ENCODE measurements around the gene NMT2. TPM values are rescaled to one million over a fixed set of nuclear protein-coding genes. Genes with fewer than 3 reads are reported as not detected.

The NMT2 gene
- total and polyA plus RNA-seq, 4 donors = 9.6 to 19.1 (median 17.0) TPM

DNA sequence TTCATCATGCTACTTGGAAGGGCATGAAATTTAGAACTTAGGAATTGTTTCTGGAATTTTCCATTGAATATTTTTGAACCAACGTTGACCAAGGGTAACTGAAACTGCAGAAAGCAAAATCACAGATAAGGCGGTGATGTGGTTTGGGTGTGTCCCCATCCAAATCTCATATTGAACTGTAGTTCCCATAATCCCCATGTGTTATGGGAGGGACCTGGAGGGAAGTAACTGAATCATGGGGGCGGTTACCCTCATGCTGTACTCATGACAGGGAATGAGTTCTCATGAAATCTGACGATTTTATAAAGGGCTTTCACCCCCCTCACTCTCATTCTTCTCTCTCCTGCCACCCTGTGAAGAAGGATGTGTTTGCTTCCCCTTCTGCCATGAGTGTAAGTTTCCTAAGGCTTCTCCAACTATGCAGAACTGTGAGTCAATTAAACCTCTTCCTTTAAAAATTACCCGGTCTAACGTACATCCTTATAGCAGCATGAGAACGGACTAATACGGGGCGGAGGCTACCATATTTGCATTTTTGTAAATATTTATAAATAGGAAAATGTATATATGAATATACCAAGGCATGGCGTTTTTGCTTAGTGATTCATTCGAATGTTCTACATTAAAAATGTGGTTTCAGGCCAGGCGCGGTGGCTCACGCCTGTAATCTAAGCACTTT lies 12.4 kb downstream of the NMT2 start:
- H3K4me3 ChIP-seq (ENCODE audit: low read depth in 1 of 3, low read length in 3 of 3) = no peak overlapping the region
- H3K9ac ChIP-seq (ENCODE audit: low read depth in 1 of 2, low read length in 2 of 2) = no peak overlapping the region
- H3K36me3 ChIP-seq (ENCODE audit: control insufficient read depth in 4 of 4, insufficient read depth in 3 of 4, low read depth in 1 of 4, low read length in 3 of 4) = peaks cover 0 to 2% (median 0%) of the 10 kb centered on the region in 4 donors
- no peak for DNase-seq (ENCODE audit: low spot score)
- no peak for TF ChIP-seq RXRA (IDR thresholded peaks at IDR 0.05)
- TF ChIP-seq EGR1 (IDR thresholded peaks at IDR 0.05; ENCODE audit: low read depth in 2 of 2) = no peak
- no peak for TF ChIP-seq JUND (IDR thresholded peaks at IDR 0.05)
- no peak for TF ChIP-seq YY1 (IDR thresholded peaks at IDR 0.05)
- no peak for TF ChIP-seq NR2F2 (IDR thresholded peaks at IDR 0.05)
- no peak for TF ChIP-seq HNF4G (IDR thresholded peaks at IDR 0.05)
- 95% methylated on average over 14 of the region's 14 CpGs for WGBS
- H3K9me3 ChIP-seq (ENCODE audit: control insufficient read depth in 4 of 4, low read length in 3 of 4) = no peaks in the 10 kb centered on the region
- no peaks in the 10 kb centered on the region for H3K27me3 ChIP-seq (ENCODE audit: control insufficient read depth in 4 of 4, insufficient read depth in 4 of 4, low read length in 3 of 4)
- no peak overlapping the region for H3K27ac ChIP-seq (ENCODE audit: low read depth in 1 of 2, low read length in 2 of 2)
- peaks cover 3 to 12% (median 5%) of the 10 kb centered on the region in 4 donors for H3K4me1 ChIP-seq (ENCODE audit: control insufficient read depth in 4 of 4, insufficient read depth in 4 of 4, low read length in 3 of 4)

DNA sequence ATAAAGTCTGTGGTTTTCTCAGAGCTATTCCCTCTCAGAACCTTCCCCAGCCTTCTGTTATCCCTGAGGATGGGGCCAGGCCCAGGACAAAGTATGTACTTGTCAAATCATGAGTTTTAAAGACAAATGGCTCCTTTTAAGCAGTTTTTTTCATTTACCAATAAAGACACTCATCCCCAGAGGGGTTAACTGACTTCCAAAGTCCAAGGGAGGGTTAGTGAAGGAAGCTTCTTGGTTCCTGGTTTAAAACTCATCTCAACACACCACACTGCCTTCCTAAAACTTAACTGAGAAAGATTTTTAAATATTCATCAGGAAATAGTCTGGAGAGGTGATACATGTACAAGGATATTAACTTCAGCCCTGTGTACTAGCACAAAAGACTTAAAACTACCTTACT lies 15.9 kb downstream of the NMT2 start:
- Histone ChIP-seq H3K4me1 (ENCODE audit: control insufficient read depth in 4 of 4, insufficient read depth in 4 of 4, low read length in 3 of 4) (peaks cover 3 to 11% (median 7%) of the 10 kb centered on the region in 4 donors), H3K4me3 (ENCODE audit: low read depth in 1 of 3, low read length in 3 of 3) (no peak overlapping the region), H3K9ac (ENCODE audit: low read depth in 1 of 2, low read length in 2 of 2) (no peak overlapping the region), H3K27ac (ENCODE audit: low read depth in 1 of 2, low read length in 2 of 2) (peak overlapping the region in 1 of 2 donors; percentile 53), H3K36me3 (ENCODE audit: control insufficient read depth in 4 of 4, insufficient read depth in 3 of 4, low read depth in 1 of 4, low read length in 3 of 4) (peaks cover 0 to 2% (median 0%) of the 10 kb centered on the region in 4 donors), H3K9me3 (ENCODE audit: control insufficient read depth in 4 of 4, low read length in 3 of 4) (no peaks in the 10 kb centered on the region), H3K27me3 (ENCODE audit: control insufficient read depth in 4 of 4, insufficient read depth in 4 of 4, low read length in 3 of 4) (no peaks in the 10 kb centered on the region)
- TF ChIP-seq, protein P1, sequence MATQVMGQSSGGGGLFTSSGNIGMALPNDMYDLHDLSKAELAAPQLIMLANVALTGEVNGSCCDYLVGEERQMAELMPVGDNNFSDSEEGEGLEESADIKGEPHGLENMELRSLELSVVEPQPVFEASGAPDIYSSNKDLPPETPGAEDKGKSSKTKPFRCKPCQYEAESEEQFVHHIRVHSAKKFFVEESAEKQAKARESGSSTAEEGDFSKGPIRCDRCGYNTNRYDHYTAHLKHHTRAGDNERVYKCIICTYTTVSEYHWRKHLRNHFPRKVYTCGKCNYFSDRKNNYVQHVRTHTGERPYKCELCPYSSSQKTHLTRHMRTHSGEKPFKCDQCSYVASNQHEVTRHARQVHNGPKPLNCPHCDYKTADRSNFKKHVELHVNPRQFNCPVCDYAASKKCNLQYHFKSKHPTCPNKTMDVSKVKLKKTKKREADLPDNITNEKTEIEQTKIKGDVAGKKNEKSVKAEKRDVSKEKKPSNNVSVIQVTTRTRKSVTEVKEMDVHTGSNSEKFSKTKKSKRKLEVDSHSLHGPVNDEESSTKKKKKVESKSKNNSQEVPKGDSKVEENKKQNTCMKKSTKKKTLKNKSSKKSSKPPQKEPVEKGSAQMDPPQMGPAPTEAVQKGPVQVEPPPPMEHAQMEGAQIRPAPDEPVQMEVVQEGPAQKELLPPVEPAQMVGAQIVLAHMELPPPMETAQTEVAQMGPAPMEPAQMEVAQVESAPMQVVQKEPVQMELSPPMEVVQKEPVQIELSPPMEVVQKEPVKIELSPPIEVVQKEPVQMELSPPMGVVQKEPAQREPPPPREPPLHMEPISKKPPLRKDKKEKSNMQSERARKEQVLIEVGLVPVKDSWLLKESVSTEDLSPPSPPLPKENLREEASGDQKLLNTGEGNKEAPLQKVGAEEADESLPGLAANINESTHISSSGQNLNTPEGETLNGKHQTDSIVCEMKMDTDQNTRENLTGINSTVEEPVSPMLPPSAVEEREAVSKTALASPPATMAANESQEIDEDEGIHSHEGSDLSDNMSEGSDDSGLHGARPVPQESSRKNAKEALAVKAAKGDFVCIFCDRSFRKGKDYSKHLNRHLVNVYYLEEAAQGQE (IDR thresholded peaks at IDR 0.05) = no peak
- no peak for TF ChIP-seq HNF4G (IDR thresholded peaks at IDR 0.05)
- TF ChIP-seq TAF1 (conservative IDR thresholded peaks at IDR 0.05) = no peak
- no peak for TF ChIP-seq YY1 (IDR thresholded peaks at IDR 0.05)
- TF ChIP-seq RXRA (IDR thresholded peaks at IDR 0.05) = no peak
- TF ChIP-seq NR2F2 (IDR thresholded peaks at IDR 0.05) = no peak
- TF ChIP-seq, protein P2, sequence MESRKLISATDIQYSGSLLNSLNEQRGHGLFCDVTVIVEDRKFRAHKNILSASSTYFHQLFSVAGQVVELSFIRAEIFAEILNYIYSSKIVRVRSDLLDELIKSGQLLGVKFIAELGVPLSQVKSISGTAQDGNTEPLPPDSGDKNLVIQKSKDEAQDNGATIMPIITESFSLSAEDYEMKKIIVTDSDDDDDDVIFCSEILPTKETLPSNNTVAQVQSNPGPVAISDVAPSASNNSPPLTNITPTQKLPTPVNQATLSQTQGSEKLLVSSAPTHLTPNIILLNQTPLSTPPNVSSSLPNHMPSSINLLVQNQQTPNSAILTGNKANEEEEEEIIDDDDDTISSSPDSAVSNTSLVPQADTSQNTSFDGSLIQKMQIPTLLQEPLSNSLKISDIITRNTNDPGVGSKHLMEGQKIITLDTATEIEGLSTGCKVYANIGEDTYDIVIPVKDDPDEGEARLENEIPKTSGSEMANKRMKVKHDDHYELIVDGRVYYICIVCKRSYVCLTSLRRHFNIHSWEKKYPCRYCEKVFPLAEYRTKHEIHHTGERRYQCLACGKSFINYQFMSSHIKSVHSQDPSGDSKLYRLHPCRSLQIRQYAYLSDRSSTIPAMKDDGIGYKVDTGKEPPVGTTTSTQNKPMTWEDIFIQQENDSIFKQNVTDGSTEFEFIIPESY (IDR thresholded peaks at IDR 0.05) = no peak
- TF ChIP-seq, protein P3, sequence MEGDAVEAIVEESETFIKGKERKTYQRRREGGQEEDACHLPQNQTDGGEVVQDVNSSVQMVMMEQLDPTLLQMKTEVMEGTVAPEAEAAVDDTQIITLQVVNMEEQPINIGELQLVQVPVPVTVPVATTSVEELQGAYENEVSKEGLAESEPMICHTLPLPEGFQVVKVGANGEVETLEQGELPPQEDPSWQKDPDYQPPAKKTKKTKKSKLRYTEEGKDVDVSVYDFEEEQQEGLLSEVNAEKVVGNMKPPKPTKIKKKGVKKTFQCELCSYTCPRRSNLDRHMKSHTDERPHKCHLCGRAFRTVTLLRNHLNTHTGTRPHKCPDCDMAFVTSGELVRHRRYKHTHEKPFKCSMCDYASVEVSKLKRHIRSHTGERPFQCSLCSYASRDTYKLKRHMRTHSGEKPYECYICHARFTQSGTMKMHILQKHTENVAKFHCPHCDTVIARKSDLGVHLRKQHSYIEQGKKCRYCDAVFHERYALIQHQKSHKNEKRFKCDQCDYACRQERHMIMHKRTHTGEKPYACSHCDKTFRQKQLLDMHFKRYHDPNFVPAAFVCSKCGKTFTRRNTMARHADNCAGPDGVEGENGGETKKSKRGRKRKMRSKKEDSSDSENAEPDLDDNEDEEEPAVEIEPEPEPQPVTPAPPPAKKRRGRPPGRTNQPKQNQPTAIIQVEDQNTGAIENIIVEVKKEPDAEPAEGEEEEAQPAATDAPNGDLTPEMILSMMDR (IDR thresholded peaks at IDR 0.05; ENCODE audit: low read depth, low read length, missing input control) = no peak
- DNase-seq (ENCODE audit: low spot score) = no peak
